Measurements from ENCODE around the gene NAP1L5. TPM values are rescaled to one million over a fixed set of nuclear protein-coding genes. Genes with fewer than 3 reads are reported as not detected.

NAP1L5 gene
- polyA plus RNA-seq, 1 experiment: 8.2 TPM

GRCh38 chr4:88674565-88674964 lies 23.1 kb downstream of the NAP1L5 start:
- ChIA-PET CTCF (interaction anchor here (2.7 kb wide), 1 partner anchor 12 kb away, joined by 45 read pairs; no protein-coding TSS in a partner anchor), POLR2A (no interaction called here)
- Histone ChIP-seq H3K4me3 (ENCODE audit: low read depth, low read length) (no peak overlapping the region), H3K9me3 (ENCODE audit: control insufficient read depth, insufficient read depth, low read length) (no peaks in the 10 kb centered on the region), H3K27ac (ENCODE audit: low read depth, low read length) (no peak overlapping the region), H3K27me3 (ENCODE audit: control insufficient read depth, insufficient read depth, low read length) (no peaks in the 10 kb centered on the region)
- no peak for DNase-seq (ENCODE audit: low read depth, low spot score)
- no peak for TF ChIP-seq CTCF (IDR thresholded peaks at IDR 0.05; ENCODE audit: low read depth, low read length)

GRCh38 chr4:88673886-88674285 lies 23.7 kb downstream of the NAP1L5 start:
- POLR2A ChIA-PET: interaction anchor here (0.6 kb wide), 1 partner anchor 150 kb away, joined by 3 read pairs; the partner anchor contains the start of gene PYURF
- no peaks in the 10 kb centered on the region for H3K9me3 ChIP-seq (ENCODE audit: control insufficient read depth, insufficient read depth, low read length)
- CTCF ChIA-PET: interaction anchor here (0.8 to 2.7 kb wide), 28 partner anchors 7 to 349 kb away, joined by 3 to 45 read pairs (median 5); no protein-coding TSS in a partner anchor
- DNase-seq (ENCODE audit: low read depth, low spot score): no peak
- no peak overlapping the region for H3K4me3 ChIP-seq (ENCODE audit: low read depth, low read length)
- H3K27ac ChIP-seq (ENCODE audit: low read depth, low read length): no peak overlapping the region
- no peak for TF ChIP-seq CTCF (IDR thresholded peaks at IDR 0.05; ENCODE audit: low read depth, low read length)
- no peaks in the 10 kb centered on the region for H3K27me3 ChIP-seq (ENCODE audit: control insufficient read depth, insufficient read depth, low read length)

GRCh38 chr4:88672987-88673386 lies 24.6 kb downstream of the NAP1L5 start:
- no peak overlapping the region for H3K4me3 ChIP-seq (ENCODE audit: low read depth, low read length)
- no peak overlapping the region for H3K27ac ChIP-seq (ENCODE audit: low read depth, low read length)
- ChIA-PET POLR2A (interaction anchor here (0.6 kb wide), 1 partner anchor 149 kb away, joined by 3 read pairs; the partner anchor contains the start of gene PYURF), CTCF (interaction anchor here (0.6 to 2.7 kb wide), 45 partner anchors 8 to 633 kb away, joined by 3 to 45 read pairs (median 4); partner anchors contain the start of gene PPM1K)
- TF ChIP-seq CTCF (IDR thresholded peaks at IDR 0.05; ENCODE audit: low read depth, low read length): peak; percentile 76
- H3K9me3 ChIP-seq (ENCODE audit: control insufficient read depth, insufficient read depth, low read length): no peaks in the 10 kb centered on the region
- H3K27me3 ChIP-seq (ENCODE audit: control insufficient read depth, insufficient read depth, low read length): no peaks in the 10 kb centered on the region
- no peak for DNase-seq (ENCODE audit: low read depth, low spot score)

- H3K4me3 ChIP-seq (ENCODE audit: low read depth, low read length): no peak overlapping the region
- no peaks in the 10 kb centered on the region for H3K9me3 ChIP-seq (ENCODE audit: control insufficient read depth, insufficient read depth, low read length)
- CTCF ChIA-PET: interaction anchor here (1.1 to 4.7 kb wide), 3 partner anchors 11 to 362 kb away, joined by 4 to 45 read pairs (median 5); no protein-coding TSS in a partner anchor
- no peak for TF ChIP-seq CTCF (IDR thresholded peaks at IDR 0.05; ENCODE audit: low read depth, low read length)
- peak overlapping the region; percentile 58 for H3K27ac ChIP-seq (ENCODE audit: low read depth, low read length)
- POLR2A ChIA-PET: no interaction called here
- no peaks in the 10 kb centered on the region for H3K27me3 ChIP-seq (ENCODE audit: control insufficient read depth, insufficient read depth, low read length)
- peak; percentile 33 for DNase-seq (ENCODE audit: low read depth, low spot score)
Observed at GRCh38 chr4:88661739-88662138, 35.9 kb downstream of the NAP1L5 start.

GRCh38 chr4:88660446-88661294 lies 37.0 kb downstream of the NAP1L5 start:
- no peaks in the 10 kb centered on the region for H3K27me3 ChIP-seq (ENCODE audit: control insufficient read depth, insufficient read depth, low read length)
- DNase-seq (ENCODE audit: low read depth, low spot score): no peak
- no peak overlapping the region for H3K4me3 ChIP-seq (ENCODE audit: low read depth, low read length)
- TF ChIP-seq CTCF (IDR thresholded peaks at IDR 0.05; ENCODE audit: low read depth, low read length): no peak
- CTCF ChIA-PET: interaction anchor here (0.6 to 4.7 kb wide), 5 partner anchors 12 to 363 kb away, joined by 3 to 45 read pairs (median 4); no protein-coding TSS in a partner anchor
- POLR2A ChIA-PET: interaction anchor here (0.7 kb wide), 1 partner anchor 673 kb away, joined by 3 read pairs; no protein-coding TSS in a partner anchor
- no peaks in the 10 kb centered on the region for H3K9me3 ChIP-seq (ENCODE audit: control insufficient read depth, insufficient read depth, low read length)
- H3K27ac ChIP-seq (ENCODE audit: low read depth, low read length): no peak overlapping the region

All from AG04450 (cell line).